ENCODE data around the gene SLC1A3.

Gene SLC1A3

DNA sequence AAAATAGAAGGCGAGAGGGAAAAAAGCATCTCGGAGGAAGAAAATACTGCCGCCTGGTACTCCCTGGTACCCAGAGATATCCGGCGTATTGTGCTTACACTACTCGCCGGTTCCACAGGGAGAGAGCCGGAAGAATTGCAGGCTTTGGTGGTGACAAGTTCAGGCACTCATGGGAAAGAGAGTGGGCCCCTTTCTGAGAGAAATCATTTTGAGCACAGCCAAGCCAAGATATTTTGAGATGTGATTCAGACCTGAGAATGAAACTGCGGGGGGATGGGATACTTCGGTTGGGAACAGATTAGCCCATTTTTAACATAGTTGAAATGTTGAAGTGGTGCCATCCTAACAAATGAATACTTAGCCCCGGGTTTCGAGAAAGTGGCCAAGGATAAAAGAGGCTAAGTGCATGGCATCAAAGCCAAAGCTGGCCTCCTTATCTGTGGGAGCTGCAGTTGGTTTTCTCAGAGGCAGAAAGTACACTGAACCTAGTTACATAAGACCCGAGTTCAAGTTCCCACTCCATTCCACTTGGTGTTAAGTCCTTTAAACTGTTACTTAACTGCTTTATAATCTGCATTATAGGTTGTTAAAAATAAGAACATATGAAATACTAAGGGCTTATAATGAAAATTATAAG is 62.7 kb downstream of the SLC1A3 start:
- TF ChIP-seq, protein P1, sequence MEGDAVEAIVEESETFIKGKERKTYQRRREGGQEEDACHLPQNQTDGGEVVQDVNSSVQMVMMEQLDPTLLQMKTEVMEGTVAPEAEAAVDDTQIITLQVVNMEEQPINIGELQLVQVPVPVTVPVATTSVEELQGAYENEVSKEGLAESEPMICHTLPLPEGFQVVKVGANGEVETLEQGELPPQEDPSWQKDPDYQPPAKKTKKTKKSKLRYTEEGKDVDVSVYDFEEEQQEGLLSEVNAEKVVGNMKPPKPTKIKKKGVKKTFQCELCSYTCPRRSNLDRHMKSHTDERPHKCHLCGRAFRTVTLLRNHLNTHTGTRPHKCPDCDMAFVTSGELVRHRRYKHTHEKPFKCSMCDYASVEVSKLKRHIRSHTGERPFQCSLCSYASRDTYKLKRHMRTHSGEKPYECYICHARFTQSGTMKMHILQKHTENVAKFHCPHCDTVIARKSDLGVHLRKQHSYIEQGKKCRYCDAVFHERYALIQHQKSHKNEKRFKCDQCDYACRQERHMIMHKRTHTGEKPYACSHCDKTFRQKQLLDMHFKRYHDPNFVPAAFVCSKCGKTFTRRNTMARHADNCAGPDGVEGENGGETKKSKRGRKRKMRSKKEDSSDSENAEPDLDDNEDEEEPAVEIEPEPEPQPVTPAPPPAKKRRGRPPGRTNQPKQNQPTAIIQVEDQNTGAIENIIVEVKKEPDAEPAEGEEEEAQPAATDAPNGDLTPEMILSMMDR (IDR thresholded peaks at IDR 0.05; ENCODE audit: borderline replicate concordance, insufficient read depth, low read depth, low read length), result no peak
- H3K4me3 ChIP-seq (ENCODE audit: low read depth, low read length), result no peak overlapping the region

GRCh38 chr5:36670548-36670947 is 64.1 kb downstream of the SLC1A3 start:
- TF ChIP-seq, protein P1 (IDR thresholded peaks at IDR 0.05; ENCODE audit: borderline replicate concordance, insufficient read depth, low read depth, low read length), result no peak
- no peak overlapping the region for H3K4me3 ChIP-seq (ENCODE audit: low read depth, low read length)

GRCh38 chr5:36675282-36675681 is 68.9 kb downstream of the SLC1A3 start:
- TF ChIP-seq, protein P1 (IDR thresholded peaks at IDR 0.05; ENCODE audit: borderline replicate concordance, insufficient read depth, low read depth, low read length), result no peak

DNA sequence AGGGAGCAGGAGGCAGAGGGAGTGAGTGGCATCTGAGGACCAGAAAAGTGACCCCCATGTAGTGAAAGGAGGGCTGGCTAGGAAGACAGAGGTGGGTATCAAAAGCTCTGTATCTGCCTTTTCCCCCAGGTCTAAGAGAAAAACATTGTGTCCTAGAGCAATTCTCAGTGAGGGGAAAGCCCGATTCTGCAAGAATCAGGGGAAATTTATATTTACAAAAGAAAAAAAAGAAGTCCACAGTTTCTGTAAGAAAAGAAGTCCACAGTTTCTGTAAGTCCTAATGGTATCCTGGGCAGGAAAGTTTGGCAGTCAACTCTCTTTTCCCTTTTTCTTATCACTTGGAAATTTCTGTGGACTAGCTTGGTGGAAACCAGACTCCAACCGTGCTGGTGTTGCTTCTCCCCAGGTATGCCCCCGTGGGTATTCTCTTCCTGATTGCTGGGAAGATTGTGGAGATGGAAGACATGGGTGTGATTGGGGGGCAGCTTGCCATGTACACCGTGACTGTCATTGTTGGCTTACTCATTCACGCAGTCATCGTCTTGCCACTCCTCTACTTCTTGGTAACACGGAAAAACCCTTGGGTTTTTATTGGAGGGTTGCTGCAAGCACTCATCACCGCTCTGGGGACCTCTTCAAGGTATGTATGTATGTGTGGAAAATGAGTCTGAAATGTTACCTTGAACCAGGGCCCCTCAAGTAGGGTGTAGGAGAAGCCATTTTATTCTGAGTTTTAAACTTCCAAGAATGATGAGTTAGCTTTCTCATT is 73.0 kb downstream of the SLC1A3 start:
- TF ChIP-seq, protein P1 (IDR thresholded peaks at IDR 0.05; ENCODE audit: borderline replicate concordance, insufficient read depth, low read depth, low read length), result no peak
- no peak overlapping the region for H3K4me3 ChIP-seq (ENCODE audit: low read depth, low read length)

More at GRCh38 chr5:36675282-36675681, 68.9 kb downstream of the SLC1A3 start:
- no peak overlapping the region for H3K4me3 ChIP-seq (ENCODE audit: low read depth, low read length)

- H3K4me3 ChIP-seq (ENCODE audit: low read depth, low read length), result no peak overlapping the region
- TF ChIP-seq, protein P1 (IDR thresholded peaks at IDR 0.05; ENCODE audit: borderline replicate concordance, insufficient read depth, low read depth, low read length), result no peak
Measured at GRCh38 chr5:36680066-36680465, 73.7 kb downstream of the SLC1A3 start.

DNA sequence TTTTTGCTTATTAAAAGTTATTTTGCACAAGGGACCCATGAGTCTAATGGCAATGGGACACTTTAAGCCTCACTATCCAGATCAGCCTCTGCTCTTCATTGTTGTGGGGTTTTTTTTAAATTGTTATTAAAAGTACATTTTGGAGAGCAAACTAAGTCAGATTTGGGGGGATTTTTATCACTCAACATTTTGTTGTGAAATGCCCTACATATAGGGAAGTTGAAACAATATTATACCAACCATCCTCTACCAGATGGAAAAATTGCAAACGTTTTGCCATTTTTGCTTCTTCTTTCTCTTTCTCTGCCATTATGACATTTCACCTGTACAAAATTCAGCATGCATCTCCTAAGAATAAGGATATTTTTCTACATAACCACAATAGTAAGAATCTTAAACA is 75.3 kb downstream of the SLC1A3 start:
- no peak overlapping the region for H3K4me3 ChIP-seq (ENCODE audit: low read depth, low read length)
- TF ChIP-seq, protein P1 (IDR thresholded peaks at IDR 0.05; ENCODE audit: borderline replicate concordance, insufficient read depth, low read depth, low read length), result no peak

GRCh38 chr5:36682499-36682898 is 76.1 kb downstream of the SLC1A3 start:
- TF ChIP-seq, protein P1 (IDR thresholded peaks at IDR 0.05; ENCODE audit: borderline replicate concordance, insufficient read depth, low read depth, low read length), result no peak
- no peak overlapping the region for H3K4me3 ChIP-seq (ENCODE audit: low read depth, low read length)

Measured in GM12875 (cell line).